Stimulated activated naive B cell treated with anti-CD40 and anti-IgM and Interleukin-4, amounts not matched to agents 10 μg/mL and 1 μg/mL and 100 μg/mL, for 72 hours (primary cell): ENCODE measurements around the gene TVP23C.

Experiments used
- ATAC-seq, 2 donors: fragments of 150-1000 bp; cut with Tn5 transposase; replicated peaks; 2 replicates each; pipeline ENCODE4 v1.10.0; 2021; ENCODE audit warnings: moderate library complexity in 1 of 2
- DNase-seq: peaks from one replicate; pipeline ENCODE4 v3.0.0; 2021
- H3K27ac Mint-ChIP-seq: one replicate; pipeline ENCODE4 v1.8.0; 2022; ENCODE audit warnings: mild to moderate bottlenecking, mixed read lengths
- H3K27me3 Mint-ChIP-seq, 2 donors: one replicate each; pipeline ENCODE4 v1.8.0; 2022; ENCODE audit warnings: mixed read lengths in 2 of 2
- H3K36me3 Mint-ChIP-seq, 2 donors: one replicate each; pipeline ENCODE4 v1.8.0; 2022; ENCODE audit warnings: mixed read lengths in 2 of 2, mild to moderate bottlenecking in 1 of 2
- H3K4me1 Mint-ChIP-seq, 2 donors: one replicate each; pipeline ENCODE4 v1.8.0; 2022; ENCODE audit warnings: mixed read lengths in 2 of 2, mild to moderate bottlenecking in 1 of 2
- H3K4me3 Mint-ChIP-seq, 2 donors: one replicate each; pipeline ENCODE4 v1.8.0; 2022; ENCODE audit warnings: mild to moderate bottlenecking in 2 of 2, mixed read lengths in 2 of 2, moderate library complexity in 1 of 2
- H3K9me3 Mint-ChIP-seq, 2 donors: one replicate each; pipeline ENCODE4 v1.8.0; 2022; ENCODE audit warnings: mixed read lengths in 2 of 2, mild to moderate bottlenecking in 1 of 2

The TVP23C gene

DNA sequence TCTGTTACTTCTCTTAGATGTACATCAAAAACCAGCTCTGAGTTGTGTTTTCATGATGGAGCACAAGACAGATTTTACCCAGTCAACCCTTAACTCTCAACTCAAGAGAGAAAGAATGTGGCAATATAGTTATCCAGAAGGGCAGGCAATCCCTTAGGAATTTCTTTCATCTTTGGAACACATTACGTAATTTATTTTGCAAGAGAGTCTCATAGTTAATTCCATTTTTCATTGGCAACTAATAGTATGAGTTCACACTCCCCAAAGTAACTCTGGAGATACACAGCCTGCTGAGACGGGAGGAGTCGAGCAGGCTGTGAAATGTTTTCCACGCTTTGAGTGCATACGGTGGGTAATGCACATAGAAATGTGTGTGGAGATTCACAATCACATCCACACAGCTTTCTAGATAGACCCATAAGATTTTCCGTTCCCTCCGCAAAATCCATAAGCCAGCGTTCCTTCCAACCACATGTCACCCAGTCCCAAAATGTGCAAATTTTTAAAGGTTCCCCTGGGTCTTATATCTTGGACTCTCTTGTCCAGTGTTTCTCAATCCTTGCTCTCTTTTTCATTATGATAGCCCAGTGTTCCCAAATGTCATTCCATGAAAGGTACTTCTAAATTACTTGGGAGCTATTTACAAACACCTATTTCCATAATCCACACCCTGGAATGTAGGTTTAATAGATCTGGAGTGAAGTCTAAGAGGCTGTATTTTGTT lies 87.5 kb downstream of the TVP23C start:
- no peak overlapping the region for H3K27ac Mint-ChIP-seq
- no peak overlapping the region for H3K4me3 Mint-ChIP-seq
- H3K27me3 Mint-ChIP-seq, result no peaks in the 10 kb centered on the region
- no peaks in the 10 kb centered on the region for H3K9me3 Mint-ChIP-seq
- peaks cover 9 to 22% of the 10 kb centered on the region in 2 donors for H3K36me3 Mint-ChIP-seq
- ATAC-seq, result no peak
- H3K4me1 Mint-ChIP-seq, result no peaks in the 10 kb centered on the region
- DNase-seq, result no peak

DNA sequence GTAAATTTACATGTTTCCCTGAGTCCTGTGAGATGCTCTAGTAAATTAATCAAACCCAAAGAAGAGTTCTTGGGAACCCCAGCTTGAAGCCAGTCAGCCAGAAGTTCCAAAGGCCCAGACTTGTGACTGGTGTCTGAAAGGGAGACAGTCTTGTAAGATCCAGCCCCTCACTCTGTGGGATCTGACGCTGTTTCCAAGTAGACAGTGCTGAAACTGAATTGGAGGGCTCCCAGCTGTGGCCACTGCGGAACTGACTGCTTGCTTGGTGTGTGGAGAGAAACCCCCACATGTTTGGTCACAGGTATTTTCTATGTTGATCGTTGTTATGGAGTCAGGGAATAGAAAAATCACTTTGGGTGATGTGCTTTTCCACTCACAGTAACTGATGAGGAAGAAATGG lies 90.4 kb downstream of the TVP23C start:
- ATAC-seq (no peak), DNase-seq (no peak)
- Mint-ChIP-seq H3K27me3 (no peaks in the 10 kb centered on the region), H3K27ac (no peak overlapping the region), H3K4me1 (no peaks in the 10 kb centered on the region), H3K36me3 (peaks cover 9 to 17% of the 10 kb centered on the region in 2 donors), H3K9me3 (no peaks in the 10 kb centered on the region), H3K4me3 (no peak overlapping the region)

DNA sequence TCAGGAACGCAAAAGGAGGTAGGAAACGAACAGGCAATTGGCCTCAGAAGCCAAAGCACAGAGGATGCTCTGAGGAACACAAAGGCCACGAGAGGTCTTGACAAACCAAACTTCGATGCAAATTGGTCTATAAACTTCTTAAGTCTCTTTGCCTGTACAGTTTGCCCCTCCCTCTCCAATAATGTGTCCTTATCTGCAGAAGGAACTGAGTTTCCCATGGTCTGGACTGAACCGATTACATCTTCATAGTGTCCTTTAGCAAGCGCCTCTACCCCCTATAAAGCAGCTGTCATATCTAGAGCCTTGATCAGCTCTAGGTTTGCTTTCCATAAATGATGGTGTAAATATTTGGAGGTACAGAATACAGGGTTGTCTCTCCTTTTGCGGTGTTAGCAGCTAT lies 92.7 kb downstream of the TVP23C start:
- Mint-ChIP-seq H3K36me3 (peaks cover 6 to 15% of the 10 kb centered on the region in 2 donors), H3K4me1 (no peaks in the 10 kb centered on the region), H3K27ac (no peak overlapping the region), H3K4me3 (no peak overlapping the region), H3K27me3 (no peaks in the 10 kb centered on the region), H3K9me3 (no peaks in the 10 kb centered on the region)
- DNase-seq (no peak), ATAC-seq (no peak)

DNA sequence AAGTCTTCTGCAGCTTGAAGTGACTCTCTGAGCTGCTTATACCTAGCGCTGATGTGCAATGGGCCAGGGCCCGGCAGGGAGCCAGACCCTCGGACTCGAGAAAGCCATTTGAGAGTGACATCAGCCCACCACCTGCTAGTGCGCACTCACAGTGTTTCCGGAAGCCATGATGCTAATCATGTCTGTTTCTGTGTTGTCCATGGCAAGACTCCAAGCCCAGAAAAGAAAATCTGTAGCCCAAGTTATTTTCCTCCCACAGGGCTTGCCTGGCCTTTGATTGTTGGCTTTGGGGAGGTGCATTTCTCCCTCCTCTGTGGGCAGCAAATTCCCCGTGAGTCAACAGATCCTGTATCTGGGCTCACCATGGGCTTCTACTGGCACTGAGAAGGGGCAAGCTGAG lies 94.0 kb downstream of the TVP23C start:
- H3K4me1 Mint-ChIP-seq, result no peaks in the 10 kb centered on the region
- peaks cover 0 to 7% of the 10 kb centered on the region in 2 donors for H3K36me3 Mint-ChIP-seq
- no peak overlapping the region for H3K4me3 Mint-ChIP-seq
- H3K27me3 Mint-ChIP-seq, result no peaks in the 10 kb centered on the region
- H3K9me3 Mint-ChIP-seq, result no peaks in the 10 kb centered on the region
- no peak overlapping the region for H3K27ac Mint-ChIP-seq
- no peak for DNase-seq
- ATAC-seq, result no peak

DNA sequence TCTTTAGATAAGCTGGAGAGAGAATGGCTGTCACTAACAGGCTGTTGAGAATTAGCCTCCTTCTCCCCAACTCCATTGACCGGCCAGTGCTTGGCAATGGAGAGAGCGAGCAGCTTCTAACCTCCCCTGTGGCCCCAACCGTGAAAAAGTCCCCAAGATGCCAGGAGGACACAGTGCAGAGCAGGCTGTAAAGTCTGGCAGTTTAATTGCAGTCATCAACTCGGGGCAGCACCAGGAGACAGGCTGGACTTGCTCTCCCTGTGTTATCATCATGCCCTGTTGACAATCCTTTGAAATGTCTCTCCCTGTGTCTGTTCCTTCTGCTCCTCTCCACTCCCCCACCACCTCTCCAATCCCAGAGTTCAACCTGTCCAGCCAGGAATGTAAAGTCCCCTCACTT lies 95.2 kb downstream of the TVP23C start:
- Mint-ChIP-seq H3K36me3 (peaks cover 0 to 6% of the 10 kb centered on the region in 2 donors), H3K9me3 (no peaks in the 10 kb centered on the region), H3K4me3 (no peak overlapping the region), H3K27ac (no peak overlapping the region), H3K27me3 (no peaks in the 10 kb centered on the region), H3K4me1 (no peaks in the 10 kb centered on the region)
- ATAC-seq (no peak), DNase-seq (no peak)

DNA sequence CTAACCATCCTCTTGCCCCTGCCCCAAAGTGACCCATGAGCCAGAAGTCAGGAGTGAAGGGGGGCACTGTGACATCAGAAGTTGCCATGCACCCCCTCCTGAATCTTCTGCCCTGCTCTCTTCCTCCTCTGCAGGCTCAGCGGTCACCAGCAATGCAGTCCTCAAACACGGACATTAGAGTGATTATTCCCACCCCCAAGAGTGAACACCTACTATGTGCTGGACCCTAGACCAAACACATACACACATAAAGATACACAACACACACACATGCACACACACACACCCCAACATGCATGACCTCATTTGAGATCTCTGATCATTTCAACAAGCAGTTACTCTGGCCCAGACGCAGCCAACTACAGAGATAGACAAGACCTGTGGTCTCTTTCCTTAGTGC lies 95.7 kb downstream of the TVP23C start, which contains the start of gene CDRT4:
TSS of gene CDRT4 (minus strand) at position 30 of the 400 bp plus-strand sequence. CDS start 27,383 bp downstream, outside the sequence.
- DNase-seq, result no peak
- no peaks in the 10 kb centered on the region for H3K4me1 Mint-ChIP-seq
- peaks cover 1 to 3% of the 10 kb centered on the region in 2 donors for H3K9me3 Mint-ChIP-seq
- no peak within 1 kb of the TSS for H3K4me3 Mint-ChIP-seq
- peaks cover 3 to 8% of the 10 kb centered on the region in 2 donors for H3K36me3 Mint-ChIP-seq
- no peak for ATAC-seq
- H3K27me3 Mint-ChIP-seq, result no peaks in the 10 kb centered on the region
- H3K27ac Mint-ChIP-seq, result no peak within 1 kb of the TSS

DNA sequence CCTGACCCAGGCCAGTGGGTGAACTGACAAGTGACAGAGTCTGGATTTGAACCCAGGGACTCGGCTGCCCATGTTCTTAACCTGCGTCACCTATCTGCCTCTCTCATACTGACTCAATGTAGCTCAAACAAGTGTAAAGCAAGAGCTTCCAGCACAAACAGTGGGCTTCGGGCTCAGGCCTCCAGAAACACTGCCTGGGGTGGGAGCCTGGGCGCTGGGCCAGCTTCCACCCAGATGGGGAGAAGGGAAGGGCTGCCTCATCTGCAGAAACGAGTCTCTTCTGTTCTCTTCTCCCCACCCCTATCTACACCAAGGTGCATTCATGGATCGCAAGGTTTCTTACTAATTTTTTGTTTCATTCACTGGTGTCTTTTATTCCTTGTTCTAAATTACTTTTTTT lies 97.2 kb downstream of the TVP23C start:
- H3K36me3 Mint-ChIP-seq, result peaks cover 5 to 11% of the 10 kb centered on the region in 2 donors
- H3K4me1 Mint-ChIP-seq, result no peaks in the 10 kb centered on the region
- DNase-seq (no peak), ATAC-seq (no peak)
- H3K27me3 Mint-ChIP-seq, result no peaks in the 10 kb centered on the region
- no peak overlapping the region for H3K4me3 Mint-ChIP-seq
- no peak overlapping the region for H3K27ac Mint-ChIP-seq
- peaks cover 3 to 5% of the 10 kb centered on the region in 2 donors for H3K9me3 Mint-ChIP-seq

DNA sequence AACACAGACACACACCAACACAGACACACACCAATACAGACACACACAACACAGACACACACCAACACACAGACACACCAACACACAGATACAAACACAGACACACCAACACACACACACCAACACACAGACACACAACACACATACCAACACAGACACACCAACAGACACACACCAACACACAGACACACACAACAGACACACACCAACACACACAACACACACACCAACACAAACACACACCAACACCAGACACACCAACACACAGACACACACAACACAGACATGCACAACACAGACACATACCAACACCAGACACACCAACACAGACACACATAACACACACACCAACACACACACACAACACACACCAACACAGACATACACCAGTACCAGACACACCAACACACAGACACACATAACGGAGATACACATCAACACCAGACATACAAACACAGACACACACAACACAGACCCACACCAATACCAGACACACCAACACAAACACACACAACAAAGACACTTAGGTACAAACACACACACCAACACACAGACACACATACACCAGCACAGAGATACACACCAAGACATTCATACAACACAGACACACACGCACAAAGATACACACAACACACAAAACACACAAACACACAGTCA lies 98.1 kb downstream of the TVP23C start:
- H3K9me3 Mint-ChIP-seq, result peaks cover 3 to 5% of the 10 kb centered on the region in 2 donors

DNA sequence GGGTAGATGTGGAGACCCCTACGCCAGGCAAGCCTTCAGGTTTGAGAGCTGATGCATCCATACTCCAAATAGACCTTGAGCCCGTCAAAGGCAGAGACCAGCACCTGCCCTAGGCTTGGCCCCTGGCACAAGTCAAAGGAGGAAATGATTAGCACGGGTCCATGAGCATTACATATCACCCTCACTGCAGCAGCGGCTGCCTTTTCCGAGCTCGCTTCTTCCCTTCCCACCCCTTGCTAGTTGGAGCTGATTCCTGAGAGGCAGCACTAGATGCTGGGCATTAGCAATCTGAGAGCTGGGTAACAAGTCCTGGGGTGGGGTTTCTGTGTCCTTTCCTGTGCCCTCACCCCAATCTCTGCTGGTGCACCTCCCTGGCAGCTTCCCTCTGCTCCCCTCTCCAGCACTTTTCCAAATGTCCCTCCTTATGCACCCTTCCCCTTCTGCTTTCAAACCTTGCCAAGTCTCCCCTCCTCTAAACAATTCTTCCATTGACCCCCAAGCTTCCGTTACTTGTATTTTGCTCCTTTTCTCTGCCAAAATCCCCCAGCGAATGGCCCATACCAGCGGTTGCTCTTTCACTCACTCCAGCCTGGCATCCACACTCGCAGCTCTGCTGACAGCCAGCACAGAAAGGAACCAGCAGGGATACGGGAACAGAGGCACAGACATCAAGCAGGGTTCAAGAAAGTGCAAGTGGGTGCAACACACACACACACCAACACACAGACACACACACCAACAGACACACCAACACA lies 98.9 kb downstream of the TVP23C start:
- H3K4me3 Mint-ChIP-seq, result no peak overlapping the region
- no peaks in the 10 kb centered on the region for H3K4me1 Mint-ChIP-seq
- DNase-seq (no peak), ATAC-seq (no peak)
- peaks cover 3 to 5% of the 10 kb centered on the region in 2 donors for H3K9me3 Mint-ChIP-seq
- no peak overlapping the region for H3K27ac Mint-ChIP-seq
- peaks cover 5 to 16% of the 10 kb centered on the region in 2 donors for H3K36me3 Mint-ChIP-seq
- no peaks in the 10 kb centered on the region for H3K27me3 Mint-ChIP-seq

More for the DNA sequence above, 98.1 kb downstream of the TVP23C start:
- no peaks in the 10 kb centered on the region for H3K27me3 Mint-ChIP-seq
- H3K4me3 Mint-ChIP-seq, result no peak overlapping the region
- H3K27ac Mint-ChIP-seq, result no peak overlapping the region
- ATAC-seq, result no peak
- no peaks in the 10 kb centered on the region for H3K4me1 Mint-ChIP-seq
- no peak for DNase-seq
- peaks cover 5 to 11% of the 10 kb centered on the region in 2 donors for H3K36me3 Mint-ChIP-seq

DNA sequence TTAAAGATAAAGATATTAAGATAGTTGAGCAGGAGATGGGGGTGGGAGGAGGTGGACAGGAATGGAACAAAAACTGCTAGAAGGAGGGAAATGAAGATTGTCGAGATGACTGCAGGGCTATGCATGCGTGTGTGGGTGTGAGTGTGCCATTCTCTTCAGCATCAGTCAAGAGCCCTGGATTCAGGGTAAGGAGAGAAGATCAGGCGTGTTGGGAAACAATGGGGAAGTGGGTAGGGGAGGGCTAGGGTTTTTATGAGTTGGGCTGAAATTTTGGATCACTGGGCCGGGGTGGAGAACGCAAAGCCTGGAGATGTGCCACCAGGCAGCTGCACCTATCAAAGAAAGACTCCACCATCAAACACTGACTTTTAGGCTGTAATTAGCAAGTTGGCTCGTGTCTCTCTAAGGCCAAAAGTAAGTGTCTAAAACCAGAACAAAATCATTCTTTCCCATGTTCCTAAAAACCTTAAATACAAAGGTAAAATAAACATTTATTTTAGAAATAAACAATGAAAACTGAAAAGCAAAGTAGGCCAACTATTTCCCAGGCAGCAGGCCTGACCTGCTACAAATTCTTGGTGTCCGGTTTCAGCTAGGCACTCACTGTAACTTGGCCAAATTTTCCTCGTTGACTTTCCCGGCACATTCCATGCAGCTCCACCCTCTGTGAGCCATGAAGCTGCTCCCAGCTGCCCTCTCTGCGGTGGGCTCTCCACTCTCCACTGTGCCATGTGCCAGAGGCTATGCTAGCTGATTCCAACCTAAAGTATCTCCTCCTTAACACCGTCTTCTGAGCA lies 100.1 kb downstream of the TVP23C start:
- H3K4me3 Mint-ChIP-seq, result no peak overlapping the region
- H3K27me3 Mint-ChIP-seq, result no peaks in the 10 kb centered on the region
- peaks cover 5 to 18% of the 10 kb centered on the region in 2 donors for H3K36me3 Mint-ChIP-seq
- no peak overlapping the region for H3K27ac Mint-ChIP-seq
- no peaks in the 10 kb centered on the region for H3K4me1 Mint-ChIP-seq
- DNase-seq (no peak), ATAC-seq (no peak)
- peaks cover 3 to 5% of the 10 kb centered on the region in 2 donors for H3K9me3 Mint-ChIP-seq

DNA sequence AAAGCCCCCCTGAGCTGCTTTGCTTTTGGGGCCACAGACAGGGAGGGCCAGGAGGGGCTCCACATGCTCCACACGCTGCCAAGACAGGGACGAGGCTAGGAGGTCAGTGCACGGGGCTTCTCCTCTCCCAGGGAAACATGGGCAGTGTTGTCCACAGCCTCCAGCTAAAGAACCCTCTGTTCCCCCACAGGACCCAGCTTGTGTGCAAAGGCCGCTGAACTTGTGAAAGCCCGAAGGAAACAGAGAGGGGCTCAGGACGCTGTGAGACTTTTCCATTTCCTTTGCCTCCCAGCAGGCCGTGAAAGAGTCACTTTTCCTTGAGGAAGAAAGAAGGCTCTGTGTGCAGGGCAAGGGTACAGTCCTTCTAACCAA lies 105.6 kb downstream of the TVP23C start:
- Mint-ChIP-seq H3K27me3 (no peaks in the 10 kb centered on the region), H3K27ac (no peak overlapping the region), H3K4me3 (no peak overlapping the region), H3K4me1 (no peaks in the 10 kb centered on the region), H3K9me3 (peaks cover 3 to 7% of the 10 kb centered on the region in 2 donors), H3K36me3 (peaks cover 8 to 32% of the 10 kb centered on the region in 2 donors)
- DNase-seq (no peak), ATAC-seq (no peak)

DNA sequence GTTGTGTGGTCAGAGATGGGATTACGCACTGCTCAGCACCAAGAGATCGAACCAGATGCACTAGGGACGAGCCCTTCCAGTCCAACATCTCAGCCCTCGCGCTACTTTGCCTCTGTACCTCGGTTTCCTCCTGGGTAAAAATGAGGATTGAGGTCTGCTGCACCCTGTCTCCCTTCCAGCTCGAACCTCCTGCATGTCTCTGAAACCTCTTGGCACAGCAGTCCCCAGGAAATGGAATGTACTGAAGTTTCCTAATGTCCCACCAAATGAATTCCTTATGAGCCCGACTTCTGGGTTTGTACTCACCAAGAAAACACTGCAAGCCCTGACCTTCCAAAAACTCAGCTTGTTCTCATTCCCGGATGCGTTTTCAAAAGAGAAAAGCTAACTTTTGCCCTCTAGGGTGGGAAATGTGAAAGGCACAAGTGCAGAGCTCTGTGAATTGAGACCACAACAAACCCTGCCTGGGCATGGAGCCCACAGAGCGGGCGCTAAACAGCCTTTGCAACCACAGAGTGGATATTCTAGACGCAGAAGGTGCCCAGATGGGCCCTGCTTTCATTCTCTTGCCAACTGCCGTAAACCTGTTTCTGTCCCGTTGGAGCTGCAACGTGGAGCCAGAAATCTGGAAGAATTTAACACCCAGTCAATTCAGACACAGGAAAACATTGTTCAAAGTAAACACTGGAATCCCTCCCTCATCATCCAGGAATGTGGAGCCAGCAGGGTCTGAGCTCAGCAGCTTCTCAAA lies 106.1 kb downstream of the TVP23C start:
- DNase-seq (no peak), ATAC-seq (no peak)
- Mint-ChIP-seq H3K4me1 (no peaks in the 10 kb centered on the region), H3K4me3 (no peak overlapping the region), H3K36me3 (peaks cover 5 to 29% of the 10 kb centered on the region in 2 donors), H3K27me3 (no peaks in the 10 kb centered on the region), H3K9me3 (peaks cover 0 to 4% of the 10 kb centered on the region in 2 donors), H3K27ac (no peak overlapping the region)

DNA sequence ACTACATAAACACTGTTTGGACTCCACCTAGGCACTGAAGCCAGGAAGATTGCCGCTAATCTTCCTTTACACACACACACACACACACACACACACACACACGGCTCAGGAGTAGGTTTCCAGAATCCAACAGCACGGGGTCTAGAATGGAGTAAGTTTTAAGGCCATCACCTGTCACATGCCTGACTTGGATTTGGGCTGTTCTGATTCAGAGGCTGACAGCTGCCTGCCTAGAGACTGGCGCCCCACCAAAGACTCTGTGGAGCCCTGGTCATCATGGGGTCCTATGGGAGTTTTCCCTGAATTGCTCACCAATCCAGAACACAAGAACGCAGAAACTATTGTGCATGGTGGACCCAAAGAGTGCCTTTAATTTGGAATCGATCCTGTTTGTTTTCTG lies 106.8 kb downstream of the TVP23C start:
- ATAC-seq (no peak), DNase-seq (no peak)
- no peaks in the 10 kb centered on the region for H3K27me3 Mint-ChIP-seq
- no peaks in the 10 kb centered on the region for H3K4me1 Mint-ChIP-seq
- H3K27ac Mint-ChIP-seq, result no peak overlapping the region
- peaks cover 0 to 4% of the 10 kb centered on the region in 2 donors for H3K9me3 Mint-ChIP-seq
- peaks cover 5 to 29% of the 10 kb centered on the region in 2 donors for H3K36me3 Mint-ChIP-seq
- no peak overlapping the region for H3K4me3 Mint-ChIP-seq
